ENCODE measurements around the gene C2orf49. TPM values are rescaled to one million over a fixed set of nuclear protein-coding genes. Genes with fewer than 3 reads are reported as not detected.
A peak's percentile ranks its signal among the peaks of the same experiment; 100 is the strongest.

C2orf49 gene
- total RNA-seq, 1 donor from 2014 or later, result 18.6 TPM

DNA sequence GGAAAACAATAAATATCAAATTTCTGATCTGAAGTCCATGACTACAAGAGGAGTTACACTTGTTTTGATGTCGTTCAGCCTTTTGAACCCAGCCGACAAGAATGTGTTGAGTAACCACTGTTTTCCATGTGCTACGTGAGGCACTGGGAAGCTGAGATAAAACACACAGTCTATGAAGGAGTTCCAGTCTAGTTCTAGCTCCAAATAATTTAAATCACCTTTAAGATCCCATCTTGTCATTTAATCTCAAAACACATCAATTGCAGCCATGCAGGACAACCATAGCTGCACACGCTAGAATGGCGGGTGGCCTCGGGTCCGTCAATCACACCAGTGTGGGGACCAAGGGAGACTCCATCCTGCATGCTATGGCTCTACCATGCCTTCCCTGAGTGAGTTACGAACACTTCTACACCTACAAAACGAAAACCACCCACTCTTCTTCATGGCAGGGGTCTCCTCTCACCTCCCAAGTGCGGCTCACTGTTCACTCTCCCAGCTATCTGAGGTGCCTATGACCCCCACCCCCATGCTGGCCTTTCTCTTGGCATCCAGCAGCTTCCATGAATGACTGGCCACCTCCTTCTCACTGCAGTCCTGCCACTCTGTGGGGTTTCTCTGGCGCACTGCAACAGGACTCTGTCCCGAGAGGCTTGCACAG is 57.7 kb downstream of the C2orf49 start:
- intact Hi-C loops (cut with micrococcal nuclease), result no loop called here
- ATAC-seq, result peak; percentile 0
- DNase-seq, result no peak

GRCh38 chr2:105395691-105396090 is 58.4 kb downstream of the C2orf49 start:
- intact Hi-C loops (cut with micrococcal nuclease), result no loop called here
- DNase-seq (no peak), ATAC-seq (peak; percentile 2)

DNA sequence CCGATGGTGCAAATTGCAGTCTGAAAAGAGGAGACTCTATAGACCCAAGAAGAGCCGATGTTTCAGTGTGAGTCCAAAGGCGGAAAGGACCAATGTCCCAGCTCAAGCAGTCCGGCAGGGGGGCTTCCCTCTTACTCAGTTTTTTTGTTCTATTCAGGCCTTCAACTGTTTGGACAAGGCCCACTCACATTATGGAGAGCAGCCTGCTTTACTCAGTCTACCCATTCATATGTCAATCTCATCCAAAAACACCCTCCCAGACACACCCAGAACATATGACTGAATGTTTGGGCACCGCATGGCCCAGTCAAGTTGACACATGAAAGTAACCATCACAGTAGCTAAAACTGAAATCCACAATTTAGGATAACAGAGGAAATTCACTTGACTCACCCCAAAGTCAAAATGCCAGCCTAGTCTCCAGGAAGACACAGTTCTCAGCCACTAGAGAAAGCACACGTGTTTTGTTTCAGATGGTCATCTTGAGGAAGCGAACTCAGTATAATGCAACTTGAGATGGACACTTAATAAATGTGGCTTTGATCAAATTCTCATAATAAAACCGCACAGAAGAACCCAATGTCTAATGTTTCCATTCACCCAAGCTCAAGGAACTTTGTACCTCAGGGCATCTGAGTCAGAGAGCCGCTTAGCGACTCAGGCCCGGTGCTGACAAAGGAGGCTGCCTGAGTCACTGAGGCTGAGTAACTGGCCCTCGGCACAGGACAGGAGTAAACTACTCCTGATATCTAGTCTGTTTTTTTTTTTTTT is 59.1 kb downstream of the C2orf49 start:
- intact Hi-C loops (cut with micrococcal nuclease), result no loop called here
- ATAC-seq (no peak), DNase-seq (no peak)

- intact Hi-C loops (cut with micrococcal nuclease), result no loop called here
- ATAC-seq (no peak), DNase-seq (no peak)
These were observed 59.8 kb downstream of the C2orf49 start for GRCh38 chr2:105397025-105397722.

DNA sequence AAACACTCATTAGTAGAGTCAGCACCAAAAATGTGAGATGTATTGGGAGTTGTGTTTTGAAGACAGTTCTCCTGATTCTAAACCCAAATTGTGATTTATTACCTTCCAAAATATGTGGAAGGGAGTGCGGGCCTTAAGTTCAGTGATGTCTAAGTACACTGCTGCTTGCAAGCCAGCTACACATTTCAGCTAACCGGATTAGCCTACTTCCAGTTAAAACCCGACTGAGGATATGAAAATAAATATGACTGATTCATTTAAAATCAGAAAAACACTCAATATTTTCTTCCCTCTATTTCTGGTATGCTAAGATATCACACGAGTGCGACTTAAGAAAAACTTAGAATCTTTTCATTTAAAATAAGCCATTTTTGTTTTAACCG is 60.6 kb downstream of the C2orf49 start:
- intact Hi-C loops (cut with micrococcal nuclease), result no loop called here
- no peak for ATAC-seq
- DNase-seq, result no peak

DNA sequence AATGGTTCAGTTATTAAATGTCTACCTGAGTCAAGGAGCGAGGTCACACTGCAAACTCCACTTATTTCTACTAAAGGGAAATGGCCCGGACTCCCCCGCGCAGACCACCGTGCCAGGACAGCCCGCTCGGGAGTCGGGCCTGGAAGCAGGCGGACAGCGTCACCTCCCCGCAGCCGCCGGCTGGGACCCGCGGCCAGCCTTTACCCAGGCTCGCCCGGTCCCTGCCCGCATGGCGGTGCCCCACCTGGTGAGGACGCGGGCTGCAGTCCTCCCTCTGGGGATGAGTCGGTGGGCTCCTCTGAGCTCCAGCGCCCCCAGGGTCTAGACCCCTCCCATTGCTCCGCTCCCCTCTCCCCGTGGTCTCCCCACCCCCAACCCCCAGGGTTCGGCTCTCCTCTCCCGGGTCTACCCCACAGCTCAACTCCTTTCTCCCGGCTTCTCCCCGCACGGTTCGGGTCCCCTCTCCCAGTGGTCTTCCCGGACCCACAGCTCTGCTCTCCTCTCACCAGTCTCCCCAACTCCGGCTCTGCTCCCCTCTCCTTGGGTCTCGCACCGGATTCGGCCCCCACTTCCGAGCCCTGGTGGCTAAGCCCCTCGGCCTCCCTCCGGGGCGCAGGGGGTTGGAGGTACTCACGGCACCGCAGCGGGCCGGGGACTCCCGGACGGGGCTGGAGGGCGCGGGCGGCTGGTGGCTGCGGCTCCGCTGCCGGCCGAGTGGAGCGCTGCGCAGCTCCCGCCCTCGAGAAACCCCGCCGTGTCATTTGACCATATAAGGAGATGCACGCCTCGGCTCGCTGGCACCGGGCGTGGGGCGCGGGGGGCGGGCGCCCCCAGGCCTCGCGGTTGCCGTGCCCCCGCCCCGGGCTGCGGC is 61.2 kb downstream of the C2orf49 start, which contains the start of gene FHL2:
FHL2 (minus strand) TSS at position 716 of the 871 bp plus-strand sequence. CDS start 12,535 bp downstream, outside the sequence.
- intact Hi-C loops (cut with micrococcal nuclease), result no loop called here
- DNase-seq (peak; percentile 80), ATAC-seq (peak; percentile 50)

Other genes starting within 250 kb of the C2orf49 start
- gene GPR45, start 95.8 kb upstream of the C2orf49 start, total RNA-seq, result not detected
- 9.8 TPM for gene TGFBRAP1, start 7.8 kb upstream of the C2orf49 start, total RNA-seq
- 1,772 TPM for gene FHL2, start 61.5 kb downstream of the C2orf49 start, total RNA-seq